GM18517 (cell line): Measurements from ENCODE around the gene CEP63.
"Not testable (repeated sequence)": the region's sequence is repeated elsewhere in the genome, so short reads cannot be mapped to it uniquely, and the experiment has no call there.

Experiments used
- ATAC-seq: cut with Tn5 transposase; IDR thresholded peaks from one replicate; pipeline ENCODE4 v1.9.1; 2021; ENCODE audit warnings: mild to moderate bottlenecking, moderate library complexity; ENCODE audit not compliant: unreplicated experiment

Gene CEP63

GRCh38 chr3:134505485-134505884 is 19.6 kb downstream of the CEP63 start:
- ATAC-seq: no peak

GRCh38 chr3:134511500-134511899 is 25.6 kb downstream of the CEP63 start:
- ATAC-seq: no peak

- no peak for ATAC-seq
Measured at GRCh38 chr3:134516905-134517304, 31.0 kb downstream of the CEP63 start.

GRCh38 chr3:134517791-134518190 is 31.9 kb downstream of the CEP63 start:
- no peak for ATAC-seq

- no peak for ATAC-seq
Measured at GRCh38 chr3:134522541-134522940, 36.7 kb downstream of the CEP63 start.

- ATAC-seq: no peak
Measured at GRCh38 chr3:134525293-134525692, 39.4 kb downstream of the CEP63 start.

- no peak for ATAC-seq
Measured at GRCh38 chr3:134526319-134526718, 40.5 kb downstream of the CEP63 start.

GRCh38 chr3:134527037-134527436 is 41.2 kb downstream of the CEP63 start:
- no peak for ATAC-seq

- ATAC-seq: no peak
Measured at GRCh38 chr3:134527538-134528186, 41.8 kb downstream of the CEP63 start.

- ATAC-seq: no peak
Measured at GRCh38 chr3:134533493-134533892, 47.6 kb downstream of the CEP63 start.

GRCh38 chr3:134535186-134535970 is 49.5 kb downstream of the CEP63 start:
- ATAC-seq: no peak

- no peak for ATAC-seq
Measured at GRCh38 chr3:134536781-134537180, 50.9 kb downstream of the CEP63 start.

- no peak for ATAC-seq
Measured at GRCh38 chr3:134542287-134542958, 56.6 kb downstream of the CEP63 start.

GRCh38 chr3:134543113-134543512 is 57.3 kb downstream of the CEP63 start:
- ATAC-seq: no peak

GRCh38 chr3:134544316-134544715 is 58.5 kb downstream of the CEP63 start:
- no peak for ATAC-seq

- ATAC-seq: not testable (repeated sequence)
Measured at GRCh38 chr3:134544783-134545182, 58.9 kb downstream of the CEP63 start.

- no peak for ATAC-seq
Measured at GRCh38 chr3:134545818-134546217, 60.0 kb downstream of the CEP63 start.

- ATAC-seq: no peak
Measured at GRCh38 chr3:134552784-134553183, 66.9 kb downstream of the CEP63 start.

- no peak for ATAC-seq
Measured at GRCh38 chr3:134559591-134559990, 73.7 kb downstream of the CEP63 start.

- ATAC-seq: no peak
Measured at GRCh38 chr3:134562055-134562454, 76.2 kb downstream of the CEP63 start.

GRCh38 chr3:134563601-134564000 is 77.7 kb downstream of the CEP63 start:
- no peak for ATAC-seq

GRCh38 chr3:134564991-134565390 is 79.1 kb downstream of the CEP63 start:
- ATAC-seq: no peak
